HG03045 (cell line): ENCODE measurements around the gene C4A.
"Not testable (repeated sequence)": the region's sequence is repeated elsewhere in the genome, so short reads cannot be mapped to it uniquely, and the experiment has no call there.

Experiments
- ATAC-seq: cut with Tn5 transposase; IDR thresholded peaks from one replicate; pipeline ENCODE4 v1.9.1; 2021; ENCODE audit warnings: mild to moderate bottlenecking, moderate library complexity; ENCODE audit not compliant: unreplicated experiment

Gene C4A

DNA sequence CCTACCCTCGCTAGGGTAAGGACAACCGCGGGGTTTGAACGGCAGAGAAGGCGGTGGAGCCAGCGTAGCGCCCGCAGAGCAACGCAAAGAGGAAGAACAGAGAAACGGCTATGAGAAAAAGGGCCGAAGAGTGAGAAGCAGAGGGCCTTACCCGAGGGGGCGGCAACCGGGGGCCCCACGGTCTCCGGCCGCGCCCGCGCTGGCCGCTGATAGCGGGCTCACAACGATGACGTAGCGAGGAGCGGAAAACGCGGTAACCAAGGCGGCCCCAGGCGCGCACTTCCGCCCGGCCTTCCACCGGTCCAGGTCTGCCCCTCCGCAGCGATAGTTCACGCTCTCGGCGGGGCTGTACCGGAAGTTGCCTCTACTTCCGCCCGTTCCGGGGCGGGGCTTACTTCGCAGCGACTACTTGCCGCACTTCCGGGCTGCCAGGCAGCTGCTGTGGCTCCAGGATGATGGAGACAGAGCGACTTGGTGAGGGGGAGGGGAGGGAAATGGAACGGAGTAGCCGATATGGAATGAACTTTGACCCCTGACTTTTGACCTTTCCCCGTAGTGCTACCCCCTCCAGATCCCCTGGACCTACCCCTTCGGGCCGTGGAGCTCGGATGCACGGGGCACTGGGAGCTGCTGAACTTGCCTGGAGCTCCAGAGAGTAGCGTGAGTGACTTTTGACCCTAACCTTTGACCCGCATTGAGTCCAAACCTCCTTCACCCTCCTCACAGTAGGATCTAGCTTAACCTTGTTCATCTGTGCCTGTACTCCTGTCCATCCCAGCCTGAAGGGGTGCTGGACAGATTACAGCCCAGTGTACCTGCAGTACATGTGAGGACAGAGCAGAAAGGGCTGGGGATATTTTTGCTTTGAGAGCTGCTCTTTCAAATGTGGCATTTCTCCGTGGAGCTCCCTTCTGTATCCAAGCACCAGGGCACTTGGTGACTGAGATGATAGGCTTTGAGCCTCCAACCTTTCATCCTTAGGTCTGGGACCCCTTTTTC is 22.8 kb upstream of the C4A start, which contains the start of the genes NELFE and SKIC2:
Gene NELFE, minus strand, starts transcription at position 231 of the 999 bp plus-strand sequence. CDS start 525 bp downstream, outside the sequence.
Gene SKIC2, plus strand, starts transcription at position 435 of the 999 bp plus-strand sequence. Its CDS starts 18 bp downstream, at position 453.
- peak; percentile 91 for ATAC-seq

DNA sequence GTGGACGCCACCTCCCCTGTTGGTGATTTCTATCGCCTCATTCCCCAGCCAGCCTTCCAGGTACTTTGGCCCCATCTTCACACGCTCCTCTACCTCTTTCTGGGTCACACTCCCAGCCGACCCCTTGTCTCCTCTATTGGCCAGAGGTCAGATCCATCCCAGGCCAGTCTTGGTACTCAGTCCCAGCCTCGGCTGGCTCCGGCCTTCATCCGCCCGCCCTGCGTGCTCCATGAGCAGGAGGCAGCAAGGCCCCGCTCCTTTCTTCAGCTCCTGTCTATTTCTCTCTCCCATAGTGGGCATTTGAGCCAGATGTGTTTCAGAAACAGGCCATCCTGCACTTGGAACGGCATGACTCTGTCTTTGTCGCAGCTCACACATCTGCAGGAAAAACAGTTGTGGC is 20.2 kb upstream of the C4A start:
- no peak for ATAC-seq

DNA sequence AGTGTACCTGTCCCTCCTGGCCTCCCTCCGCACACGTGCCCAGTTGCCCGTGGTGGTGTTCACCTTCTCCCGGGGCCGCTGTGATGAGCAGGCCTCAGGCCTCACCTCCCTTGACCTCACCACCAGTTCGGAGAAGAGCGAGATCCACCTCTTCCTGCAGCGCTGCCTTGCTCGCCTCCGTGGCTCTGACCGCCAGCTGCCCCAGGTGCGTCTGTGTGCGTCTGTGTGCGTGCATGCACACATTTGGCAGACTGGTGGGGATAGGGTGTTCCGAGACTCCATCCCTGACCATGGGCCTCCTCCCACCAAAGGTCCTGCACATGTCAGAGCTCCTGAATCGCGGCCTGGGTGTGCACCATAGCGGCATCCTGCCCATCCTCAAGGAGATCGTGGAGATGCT is 17.9 kb upstream of the C4A start:
- ATAC-seq = no peak

DNA sequence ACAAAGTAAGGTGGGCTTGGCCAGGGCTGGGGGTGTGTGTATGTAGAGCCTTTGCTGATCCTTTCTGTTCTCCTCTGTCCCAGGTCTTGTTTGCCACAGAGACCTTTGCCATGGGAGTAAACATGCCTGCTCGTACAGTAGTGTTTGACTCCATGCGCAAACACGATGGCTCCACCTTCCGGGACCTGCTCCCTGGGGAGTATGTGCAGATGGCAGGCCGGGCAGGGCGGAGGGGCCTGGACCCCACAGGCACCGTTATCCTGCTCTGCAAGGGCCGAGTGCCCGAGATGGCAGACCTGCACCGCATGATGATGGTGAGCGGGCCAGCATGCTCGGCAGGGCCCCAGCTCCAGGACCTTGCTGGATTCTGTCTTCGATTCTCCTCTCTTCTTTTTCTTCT is 16.2 kb upstream of the C4A start:
- ATAC-seq = no peak

DNA sequence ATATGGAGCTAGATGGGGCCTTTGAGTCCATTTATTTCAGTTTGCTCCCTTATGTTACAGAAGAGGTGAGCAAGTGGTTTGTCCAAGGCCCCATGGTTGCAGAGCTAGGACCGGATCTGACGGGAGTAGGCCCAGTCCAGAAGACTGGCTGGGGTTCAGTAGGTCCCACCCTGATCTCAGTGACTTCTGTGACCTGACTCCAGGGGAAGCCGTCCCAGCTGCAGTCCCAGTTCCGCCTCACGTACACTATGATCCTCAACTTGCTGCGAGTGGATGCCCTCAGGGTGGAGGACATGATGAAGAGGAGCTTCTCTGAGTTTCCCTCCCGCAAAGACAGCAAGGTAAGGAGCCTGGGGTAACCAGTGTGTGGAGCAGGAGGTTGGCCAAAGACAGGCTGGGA is 15.4 kb upstream of the C4A start:
- ATAC-seq = no peak

DNA sequence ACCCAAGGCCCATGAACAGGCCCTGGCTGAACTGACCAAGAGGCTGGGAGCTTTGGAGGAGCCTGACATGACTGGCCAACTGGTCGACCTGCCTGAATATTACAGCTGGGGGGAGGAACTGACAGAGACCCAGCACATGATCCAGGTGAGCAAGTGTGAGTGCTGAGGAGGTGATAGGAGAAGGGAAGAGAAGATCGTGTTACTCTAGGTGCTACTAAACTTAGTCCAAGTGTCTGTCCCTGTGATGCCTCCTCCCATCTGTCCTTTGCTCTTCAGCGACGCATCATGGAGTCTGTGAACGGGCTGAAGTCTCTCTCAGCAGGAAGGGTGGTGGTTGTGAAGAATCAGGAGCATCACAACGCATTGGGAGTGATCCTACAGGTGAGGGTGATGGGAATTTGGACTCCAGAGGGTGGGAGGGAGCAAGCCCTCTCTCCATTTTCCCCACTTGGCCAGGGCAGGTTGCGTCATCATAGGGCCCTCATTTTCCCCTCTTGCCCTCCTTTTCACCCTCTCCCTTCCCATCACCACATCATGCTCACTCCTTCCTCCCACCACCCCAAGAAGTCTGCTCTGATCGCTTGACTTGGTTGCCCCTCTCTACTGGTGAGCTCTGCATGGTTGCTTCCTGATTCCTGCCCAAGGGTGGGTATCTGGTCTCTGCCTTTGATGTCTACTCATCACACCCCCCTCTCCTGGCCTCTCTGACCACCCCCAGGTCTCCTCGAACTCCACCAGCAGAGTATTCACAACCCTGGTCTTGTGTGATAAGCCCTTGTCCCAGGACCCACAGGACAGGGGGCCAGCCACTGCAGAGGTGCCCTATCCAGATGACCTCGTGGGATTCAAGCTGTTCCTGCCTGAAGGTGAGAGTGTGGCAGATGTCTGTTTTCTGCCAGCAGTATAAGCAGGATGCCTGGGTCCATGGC is 14.6 kb upstream of the C4A start:
- no peak for ATAC-seq

DNA sequence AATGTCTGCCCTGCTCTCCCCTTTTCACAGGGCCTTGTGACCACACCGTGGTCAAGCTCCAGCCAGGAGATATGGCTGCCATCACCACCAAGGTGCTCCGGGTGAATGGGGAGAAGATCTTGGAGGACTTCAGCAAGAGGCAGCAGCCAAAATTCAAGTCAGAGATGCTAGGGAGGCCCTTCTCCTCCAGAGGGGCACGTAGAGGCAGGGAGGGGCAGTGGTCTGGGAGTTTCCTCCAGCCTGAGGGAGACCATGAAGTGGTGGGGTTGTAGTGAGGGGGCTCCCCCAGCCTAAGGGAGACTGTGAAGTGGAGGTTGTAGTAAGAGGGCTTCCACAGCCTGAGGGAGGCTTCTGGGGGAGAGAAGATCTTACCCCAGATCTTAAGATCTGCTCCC is 13.9 kb upstream of the C4A start:
- no peak for ATAC-seq

DNA sequence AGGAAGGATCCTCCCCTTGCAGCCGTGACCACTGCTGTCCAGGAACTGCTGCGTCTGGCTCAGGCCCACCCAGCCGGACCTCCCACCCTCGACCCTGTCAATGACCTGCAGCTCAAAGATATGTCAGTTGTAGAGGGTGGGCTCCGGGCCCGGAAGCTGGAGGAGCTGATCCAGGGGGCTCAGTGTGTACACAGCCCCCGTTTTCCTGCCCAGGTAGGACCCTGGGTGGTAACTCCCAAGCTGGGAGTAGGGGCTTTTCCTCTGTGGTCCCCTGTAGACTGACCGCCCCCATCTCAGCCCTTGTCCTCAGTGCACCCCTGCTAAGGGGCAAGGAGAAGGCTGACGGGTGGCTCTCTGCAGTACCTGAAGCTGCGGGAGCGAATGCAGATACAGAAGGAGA is 13.5 kb upstream of the C4A start:
- ATAC-seq = no peak

DNA sequence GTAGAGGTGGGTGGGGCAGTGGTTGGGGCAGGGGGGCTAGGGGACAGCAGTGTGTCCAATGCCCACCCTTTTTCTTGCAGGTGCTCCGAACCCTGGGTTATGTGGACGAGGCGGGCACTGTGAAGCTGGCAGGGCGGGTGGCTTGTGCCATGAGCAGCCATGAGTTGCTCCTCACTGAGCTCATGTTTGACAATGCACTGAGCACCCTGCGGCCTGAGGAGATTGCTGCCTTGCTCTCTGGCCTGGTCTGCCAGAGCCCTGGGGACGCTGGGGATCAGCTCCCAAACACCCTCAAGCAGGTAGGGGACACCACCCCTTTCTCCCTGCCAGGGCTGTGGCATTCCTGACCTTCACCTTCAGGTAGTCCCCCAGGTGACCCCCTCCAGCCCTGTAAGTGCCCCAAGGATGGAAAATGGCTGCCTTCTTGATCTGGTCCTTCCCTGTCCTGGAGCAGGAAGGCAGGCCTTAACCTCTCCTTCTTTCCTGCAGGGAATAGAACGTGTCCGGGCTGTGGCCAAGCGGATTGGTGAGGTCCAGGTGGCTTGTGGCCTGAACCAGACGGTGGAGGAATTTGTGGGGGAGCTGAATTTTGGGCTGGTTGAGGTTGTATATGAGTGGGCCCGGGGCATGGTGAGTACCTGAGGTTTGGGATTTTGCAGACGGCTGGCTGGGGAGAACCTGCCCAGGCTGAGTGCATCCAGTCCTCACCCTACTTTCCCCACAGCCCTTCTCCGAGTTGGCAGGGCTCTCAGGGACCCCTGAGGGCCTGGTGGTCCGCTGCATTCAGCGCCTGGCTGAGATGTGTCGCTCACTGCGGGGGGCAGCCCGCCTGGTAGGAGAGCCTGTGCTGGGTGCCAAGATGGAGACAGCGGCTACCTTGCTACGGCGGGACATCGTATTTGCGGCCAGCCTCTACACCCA is 12.8 kb upstream of the C4A start:
- ATAC-seq = no peak

DNA sequence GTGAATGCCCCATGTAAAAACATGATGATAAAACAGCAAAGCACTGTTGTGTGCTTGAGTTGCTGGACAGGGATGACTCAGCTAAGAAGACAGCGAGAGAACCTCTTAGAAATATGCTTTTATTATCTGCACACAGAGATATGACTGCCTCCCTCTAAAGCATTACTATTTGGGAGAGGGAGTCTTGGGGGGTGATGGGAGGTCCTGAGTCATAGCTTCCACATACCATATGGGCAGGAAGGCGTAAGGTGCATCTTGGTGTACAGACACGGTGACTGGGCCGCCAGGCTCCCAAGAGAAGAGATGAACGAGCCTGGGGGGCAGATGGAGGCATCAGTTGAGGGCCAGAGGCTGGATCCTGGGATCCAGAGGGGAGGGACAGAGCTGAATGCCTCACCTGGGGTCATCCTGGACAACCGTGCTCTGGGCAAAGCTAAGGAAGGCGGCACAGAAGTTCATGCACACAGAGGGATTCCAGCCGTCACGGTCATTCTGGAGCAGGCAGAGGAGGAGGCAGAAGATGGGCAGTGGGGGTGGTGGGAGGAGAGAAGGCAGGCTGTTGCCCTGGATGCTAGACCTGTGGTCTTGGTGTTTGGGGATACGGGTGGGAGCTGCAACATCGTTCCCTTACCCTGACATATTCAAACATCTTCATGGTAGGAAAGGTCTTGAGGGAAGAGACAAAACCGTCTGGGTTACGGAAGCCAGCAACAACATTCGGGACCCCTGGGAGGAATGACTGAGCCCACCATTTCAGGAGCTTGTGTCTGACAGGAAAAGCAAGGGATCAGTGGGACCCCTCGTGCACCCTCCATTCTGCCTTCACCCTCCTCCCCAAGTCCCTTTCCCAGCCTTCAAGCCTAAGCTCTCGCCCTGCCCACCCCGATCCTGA is 11.9 kb upstream of the C4A start:
- ATAC-seq = no peak

DNA sequence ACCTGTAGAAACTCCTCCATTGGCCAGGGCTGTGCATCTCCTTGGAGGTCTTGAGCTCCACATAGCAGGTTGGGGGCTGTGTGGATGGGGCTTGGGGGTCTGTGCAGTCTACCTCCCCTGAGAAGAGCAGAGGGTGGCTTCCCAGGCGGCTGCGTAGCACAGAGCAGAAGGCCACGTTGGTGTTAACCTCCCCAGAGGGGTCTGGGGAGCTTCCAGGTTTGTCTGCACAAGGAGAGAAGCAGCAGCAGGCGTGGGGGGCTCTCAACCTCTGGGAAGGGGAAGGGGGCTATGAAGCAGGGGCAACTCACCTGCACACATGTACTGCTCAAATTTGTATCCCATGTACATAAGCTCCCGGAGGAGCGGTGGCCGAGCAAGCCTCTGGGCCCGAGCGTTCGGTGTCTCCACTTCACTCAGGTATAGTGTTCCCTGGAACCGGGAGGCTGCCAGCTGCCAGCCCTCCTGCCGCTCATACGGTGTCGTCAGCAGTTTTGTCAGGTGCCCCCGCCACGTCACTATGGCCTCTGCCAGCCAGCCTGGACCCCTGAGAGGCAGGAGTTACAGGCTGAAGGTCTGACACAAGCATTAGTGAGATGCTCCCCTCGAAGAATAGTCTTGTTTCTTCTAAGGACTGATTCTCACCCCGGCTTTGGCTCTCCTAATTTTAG is 11.1 kb upstream of the C4A start:
- no peak for ATAC-seq

DNA sequence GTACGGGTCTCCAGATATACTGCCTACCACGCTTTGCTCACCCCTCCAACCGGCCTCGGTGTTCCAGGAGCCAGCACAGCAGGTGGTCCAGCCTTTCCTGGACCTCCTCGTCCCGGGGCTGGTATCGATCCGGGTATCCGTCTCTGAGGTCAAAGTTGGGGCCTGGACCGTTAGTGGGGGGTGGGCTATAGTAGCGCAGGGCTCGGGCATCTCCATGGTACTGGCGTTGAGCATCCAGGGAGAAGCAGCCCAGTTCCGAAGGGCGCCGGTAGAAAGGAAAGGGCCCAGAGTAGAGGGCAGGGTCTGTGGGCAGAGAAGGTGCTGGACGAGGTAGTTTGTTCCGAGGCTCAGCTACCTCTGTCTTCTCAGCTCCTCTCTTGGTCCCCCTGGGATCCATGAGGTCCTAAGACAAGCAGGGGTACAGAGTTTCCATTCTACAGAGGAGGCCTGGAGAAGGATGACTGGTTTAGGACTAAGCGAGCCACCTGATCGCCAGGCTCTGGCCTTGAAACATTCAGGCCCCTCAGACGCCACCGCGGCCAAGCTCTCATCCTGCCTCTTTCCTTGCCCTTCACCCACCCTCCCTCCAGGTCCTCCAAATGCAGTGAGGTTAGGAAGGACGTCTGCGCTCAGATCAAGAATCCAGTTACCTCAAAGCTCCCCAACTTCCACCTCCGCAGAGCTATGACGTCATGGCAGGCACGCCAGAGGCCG is 10.4 kb upstream of the C4A start:
- ATAC-seq = no peak

DNA sequence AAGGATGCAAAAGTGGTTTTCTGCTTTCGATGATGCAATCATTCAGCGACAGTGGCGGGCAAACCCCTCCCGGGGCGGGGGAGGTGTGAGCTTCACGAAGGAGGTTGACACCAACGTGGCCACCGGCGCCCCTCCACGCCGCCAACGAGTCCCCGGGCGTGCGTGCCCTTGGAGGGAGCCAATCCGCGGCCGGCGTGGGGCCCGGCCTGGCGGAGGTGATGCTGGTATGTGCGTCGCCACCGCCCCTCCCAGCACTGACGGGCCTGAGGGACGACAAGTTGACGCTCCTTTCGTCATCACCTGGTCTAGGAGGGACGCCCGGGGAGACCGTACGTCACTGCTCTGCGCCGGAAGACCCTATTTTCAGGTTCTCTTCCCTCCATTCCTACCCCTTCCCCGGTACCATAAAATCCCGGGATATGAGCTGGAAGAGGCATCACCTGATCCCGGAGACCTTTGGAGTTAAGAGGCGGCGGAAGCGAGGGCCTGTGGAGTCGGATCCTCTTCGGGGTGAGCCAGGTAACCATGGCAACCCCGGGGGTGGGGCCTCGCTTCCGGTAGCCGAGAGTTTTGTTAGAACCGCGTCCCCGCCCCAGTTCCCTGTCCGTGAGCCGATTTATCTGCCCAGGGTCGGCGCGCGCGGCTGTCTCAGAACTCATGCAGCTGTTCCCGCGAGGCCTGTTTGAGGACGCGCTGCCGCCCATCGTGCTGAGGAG is 9.7 kb upstream of the C4A start, which contains the start of gene DXO:
Gene DXO, minus strand, starts transcription at position 146 of the 716 bp plus-strand sequence. CDS start 463 bp downstream, outside the sequence.
- peak; percentile 82 for ATAC-seq

DNA sequence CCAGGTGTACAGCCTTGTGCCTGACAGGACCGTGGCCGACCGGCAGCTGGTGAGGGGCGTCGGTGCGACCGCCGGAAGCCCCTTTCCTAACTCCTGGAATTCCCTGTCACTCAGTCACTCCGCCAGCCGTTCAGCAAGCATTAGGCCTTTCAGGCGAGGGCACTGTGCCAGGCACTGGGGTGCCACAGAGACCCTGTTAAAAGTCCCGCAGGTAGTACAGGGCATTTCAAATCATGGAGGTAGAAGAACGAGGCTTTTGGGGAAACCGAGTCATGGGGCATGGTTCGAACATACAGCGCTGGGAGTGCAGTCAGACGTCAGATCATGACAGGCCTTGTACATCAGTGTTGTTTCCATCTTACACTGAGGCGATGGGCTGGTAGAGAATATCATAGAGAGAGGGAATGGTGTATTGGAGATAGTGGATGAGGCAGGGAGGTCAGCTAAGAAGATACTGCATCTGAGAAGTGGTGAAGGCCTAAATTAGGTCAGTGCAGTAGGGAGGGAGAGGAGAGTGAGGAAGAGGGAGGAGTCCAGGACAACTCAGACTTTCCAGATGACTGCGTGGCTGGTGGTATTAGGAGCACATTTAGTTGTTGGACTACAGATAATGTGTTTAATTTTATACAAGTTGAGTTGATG is 9.0 kb upstream of the C4A start:
- ATAC-seq = no peak

DNA sequence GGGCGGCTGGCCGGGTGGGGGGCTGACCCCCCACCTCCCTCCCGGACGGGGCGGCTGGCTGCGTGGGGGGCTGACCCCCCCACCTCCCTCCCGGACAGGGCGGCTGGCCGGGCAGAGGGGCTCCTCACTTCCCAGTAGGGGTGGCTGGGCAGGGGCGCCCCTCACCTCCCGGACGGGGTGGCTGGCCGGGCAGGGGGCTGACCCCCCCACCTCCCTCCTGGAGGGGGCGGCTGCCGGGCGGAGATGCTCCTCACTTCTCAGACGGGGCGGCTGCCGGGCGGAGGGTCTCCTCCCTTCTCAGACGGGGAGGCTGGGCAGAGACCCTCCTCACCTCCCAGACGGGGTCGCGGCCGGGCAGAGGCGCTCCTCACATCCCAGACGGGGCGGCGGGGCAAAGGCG is 5.8 kb upstream of the C4A start:
- ATAC-seq = not testable (repeated sequence)

DNA sequence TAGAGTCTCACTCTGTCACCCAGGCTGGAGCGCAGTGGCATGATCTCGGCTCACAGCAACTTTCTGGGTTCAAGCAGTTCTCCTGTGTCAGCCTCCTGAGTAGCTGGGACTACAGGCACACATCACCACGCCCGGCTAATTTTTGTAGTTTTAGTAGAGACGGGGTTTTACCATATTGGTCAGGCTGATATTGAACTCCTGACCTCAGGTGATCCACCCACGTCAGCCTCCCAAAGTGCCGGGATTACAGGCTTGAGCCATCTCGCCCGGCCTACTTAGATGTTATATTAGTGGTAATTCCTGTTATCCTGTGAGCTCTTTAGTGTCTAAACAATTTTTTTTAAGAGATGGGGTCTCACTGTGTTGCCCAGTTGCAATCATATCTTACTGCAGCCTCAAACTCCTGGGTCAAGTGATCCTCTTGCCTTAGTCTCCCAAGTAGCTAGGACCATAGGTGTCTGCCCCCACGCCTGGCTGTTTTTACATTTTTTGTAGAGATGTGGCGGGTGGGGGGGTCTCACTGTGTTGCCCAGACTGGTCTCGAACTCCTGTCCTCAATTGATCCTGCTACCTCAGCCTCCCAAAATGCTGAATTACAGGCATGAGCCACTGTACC is 3.9 kb upstream of the C4A start:
- ATAC-seq = no peak
